ENCODE measurements around the gene GNG13. TPM values are rescaled to one million over a fixed set of nuclear protein-coding genes. Genes with fewer than 3 reads are reported as not detected.

GNG13 gene
- total and polyA plus RNA-seq, 8 donors: 0.17 to 0.27 TPM; not detected in 6

DNA sequence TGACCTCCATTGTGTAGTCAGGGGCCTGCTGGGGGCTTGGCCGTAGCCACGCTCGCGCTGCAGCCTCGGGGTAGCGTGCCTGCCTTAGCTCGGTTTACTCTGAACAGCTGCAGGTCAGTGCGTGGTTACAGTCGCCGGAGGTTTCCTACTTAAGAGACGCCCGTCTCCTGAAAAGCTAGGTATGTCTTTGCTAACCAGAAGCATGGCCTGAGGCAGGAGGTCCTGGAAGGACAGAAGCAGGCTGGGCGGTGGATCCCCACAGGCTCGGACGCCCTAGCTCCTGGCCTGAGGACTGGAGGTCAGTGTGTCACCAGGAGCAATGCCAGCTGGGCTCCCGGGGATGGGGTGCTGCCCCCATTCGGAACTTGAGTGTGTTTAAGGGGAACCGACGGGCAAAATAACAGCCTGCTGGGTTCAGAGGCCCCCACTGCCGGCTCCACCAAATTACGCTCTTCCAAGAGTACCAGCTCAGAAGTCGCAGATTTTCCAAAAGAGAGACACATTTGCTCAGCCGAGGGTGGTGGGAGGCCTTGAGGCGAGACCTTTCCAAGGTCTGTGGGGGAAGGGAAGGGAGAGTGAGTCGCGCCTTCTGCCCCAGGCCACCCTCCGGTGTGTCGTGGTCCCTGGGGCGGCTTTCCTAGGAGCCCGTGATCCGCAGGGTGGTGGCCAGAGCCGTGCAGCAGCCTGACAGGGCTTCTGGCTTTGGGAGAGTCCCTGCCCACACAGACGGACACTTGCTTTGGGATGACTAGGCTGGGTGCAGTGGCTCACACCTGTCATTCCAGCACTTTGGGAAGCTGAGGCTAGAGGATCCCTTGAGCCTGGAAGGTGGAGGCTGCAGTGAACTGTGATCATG lies 3.9 kb upstream of the GNG13 start:
- TF ChIP-seq, protein P1, sequence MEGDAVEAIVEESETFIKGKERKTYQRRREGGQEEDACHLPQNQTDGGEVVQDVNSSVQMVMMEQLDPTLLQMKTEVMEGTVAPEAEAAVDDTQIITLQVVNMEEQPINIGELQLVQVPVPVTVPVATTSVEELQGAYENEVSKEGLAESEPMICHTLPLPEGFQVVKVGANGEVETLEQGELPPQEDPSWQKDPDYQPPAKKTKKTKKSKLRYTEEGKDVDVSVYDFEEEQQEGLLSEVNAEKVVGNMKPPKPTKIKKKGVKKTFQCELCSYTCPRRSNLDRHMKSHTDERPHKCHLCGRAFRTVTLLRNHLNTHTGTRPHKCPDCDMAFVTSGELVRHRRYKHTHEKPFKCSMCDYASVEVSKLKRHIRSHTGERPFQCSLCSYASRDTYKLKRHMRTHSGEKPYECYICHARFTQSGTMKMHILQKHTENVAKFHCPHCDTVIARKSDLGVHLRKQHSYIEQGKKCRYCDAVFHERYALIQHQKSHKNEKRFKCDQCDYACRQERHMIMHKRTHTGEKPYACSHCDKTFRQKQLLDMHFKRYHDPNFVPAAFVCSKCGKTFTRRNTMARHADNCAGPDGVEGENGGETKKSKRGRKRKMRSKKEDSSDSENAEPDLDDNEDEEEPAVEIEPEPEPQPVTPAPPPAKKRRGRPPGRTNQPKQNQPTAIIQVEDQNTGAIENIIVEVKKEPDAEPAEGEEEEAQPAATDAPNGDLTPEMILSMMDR (IDR thresholded peaks at IDR 0.05): no peak
- Histone ChIP-seq H3K4me1 (peaks cover 0 to 20% of the 10 kb centered on the region in 2 donors), H3K36me3 (no peaks in the 10 kb centered on the region), H3K9me3 (no peaks in the 10 kb centered on the region), H3K27ac (no peak overlapping the region), H3K4me3 (no peak overlapping the region), H3K27me3 (peaks cover 22 to 45% of the 10 kb centered on the region in 2 donors)
- DNase-seq (no peak), ATAC-seq (no peak)
- intact Hi-C loops (cut with DNase I): no loop called here

DNA sequence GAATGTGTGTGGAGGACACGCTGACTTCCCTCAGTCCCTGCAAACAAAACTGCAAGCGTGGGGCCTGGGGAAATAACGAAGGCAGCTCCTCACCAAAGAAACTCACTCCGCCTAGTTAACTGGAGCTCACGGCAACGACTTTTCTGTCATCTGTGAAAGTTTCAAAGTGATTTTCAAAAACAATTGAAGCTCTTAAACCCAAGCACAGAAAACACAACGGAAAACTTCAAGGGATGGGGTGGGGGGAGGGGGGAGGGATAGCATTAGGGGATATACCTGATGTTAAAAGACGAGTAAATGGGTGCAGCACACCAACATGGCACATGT lies 3.2 kb upstream of the GNG13 start:
- intact Hi-C loops (cut with DNase I): no loop called here
- Histone ChIP-seq H3K4me3 (no peak overlapping the region), H3K27ac (no peak overlapping the region), H3K27me3 (peaks cover 22 to 52% of the 10 kb centered on the region in 2 donors), H3K36me3 (no peaks in the 10 kb centered on the region), H3K9me3 (no peaks in the 10 kb centered on the region), H3K4me1 (peaks cover 0 to 19% of the 10 kb centered on the region in 2 donors)
- DNase-seq: no peak
- ATAC-seq: no peak
- TF ChIP-seq, protein P1 (IDR thresholded peaks at IDR 0.05): no peak

DNA sequence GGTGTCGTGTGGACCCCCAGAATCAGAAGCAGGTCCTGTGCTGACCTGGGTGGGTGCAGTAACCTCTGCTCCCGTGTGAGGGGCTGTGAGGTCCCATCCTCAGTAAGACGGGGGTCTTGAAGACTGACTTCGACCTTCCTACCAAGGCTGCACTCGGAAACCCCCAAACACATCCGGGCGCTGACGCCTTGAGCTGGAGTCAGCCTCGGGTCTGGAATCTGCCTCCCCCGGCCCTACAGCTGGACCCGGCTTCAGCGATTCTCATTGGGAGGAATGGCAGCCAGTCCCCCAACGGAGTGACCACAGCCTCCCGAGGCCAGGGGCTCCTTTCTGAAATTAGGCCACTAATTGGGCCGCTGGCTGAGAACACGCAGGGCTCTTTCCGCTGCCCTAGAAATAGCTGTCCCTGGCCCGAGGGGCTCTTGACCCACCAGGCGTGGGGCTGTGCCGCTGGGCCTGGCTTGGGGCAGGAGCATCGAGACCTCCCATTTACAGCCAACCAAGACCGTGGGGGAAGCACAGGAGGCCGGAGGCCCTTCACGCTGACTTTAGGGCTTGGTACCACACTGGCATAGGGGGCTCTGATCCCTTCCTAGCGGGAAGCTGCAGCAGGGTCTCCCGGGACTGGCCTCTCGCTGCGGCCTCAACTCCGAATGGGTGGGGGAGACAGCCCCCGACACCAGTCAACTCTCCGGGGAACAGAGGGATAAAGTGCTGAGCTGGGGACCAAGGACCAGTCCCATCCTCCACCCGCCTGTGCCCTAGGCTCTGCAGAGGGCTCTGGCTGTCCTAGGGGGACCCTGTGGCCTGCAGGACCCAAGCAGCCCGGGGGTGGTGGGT lies 2.6 kb upstream of the GNG13 start:
- Histone ChIP-seq H3K4me1 (peaks cover 0 to 14% of the 10 kb centered on the region in 2 donors), H3K27me3 (peaks cover 22 to 55% of the 10 kb centered on the region in 2 donors), H3K36me3 (no peaks in the 10 kb centered on the region), H3K4me3 (no peak overlapping the region), H3K9me3 (no peaks in the 10 kb centered on the region), H3K27ac (no peak overlapping the region)
- TF ChIP-seq, protein P1 (IDR thresholded peaks at IDR 0.05): no peak
- ATAC-seq (no peak), DNase-seq (no peak)
- intact Hi-C loops (cut with DNase I): no loop called here

DNA sequence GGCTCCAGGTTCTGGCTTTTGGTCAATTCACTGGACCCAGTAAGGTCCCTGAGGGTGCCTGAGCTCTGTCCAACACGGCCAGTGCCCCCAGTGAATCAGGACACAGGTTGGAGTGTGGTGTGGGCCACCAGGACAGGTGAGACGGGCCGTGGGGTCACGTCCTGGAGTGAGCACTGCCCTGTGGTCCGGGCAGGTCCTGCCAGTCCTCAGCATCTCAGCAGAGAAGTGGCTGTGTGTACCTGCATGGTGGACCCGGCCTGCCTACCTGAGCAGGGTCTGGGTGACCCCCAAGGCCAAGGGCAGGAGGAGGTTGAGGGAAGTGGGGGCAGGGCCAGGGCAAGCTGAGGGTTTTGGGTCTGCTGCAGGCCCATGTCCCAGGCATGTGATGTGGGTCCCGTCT lies 1.9 kb upstream of the GNG13 start:
- H3K4me1 ChIP-seq: peaks cover 0 to 14% of the 10 kb centered on the region in 2 donors
- H3K36me3 ChIP-seq: no peaks in the 10 kb centered on the region
- peaks cover 22 to 56% of the 10 kb centered on the region in 2 donors for H3K27me3 ChIP-seq
- no peaks in the 10 kb centered on the region for H3K9me3 ChIP-seq
- TF ChIP-seq, protein P1 (IDR thresholded peaks at IDR 0.05): no peak
- ATAC-seq (no peak), DNase-seq (no peak)
- intact Hi-C loops (cut with DNase I): no loop called here
- no peak overlapping the region for H3K27ac ChIP-seq
- H3K4me3 ChIP-seq: no peak overlapping the region

All from left lung (tissue), 10 donors.